Colonic mucosa (tissue), 4 donors: ENCODE measurements around the gene M1AP. TPM values are rescaled to one million over a fixed set of nuclear protein-coding genes. Genes with fewer than 3 reads are reported as not detected.

Source experiments
- DNase-seq: peaks from one replicate; pipeline ENCODE4 v3.0.0-alpha.2; 2020
- H3K27ac ChIP-seq: fragments of 200-600 bp; one replicate; pipeline ENCODE4 v1.8.0; 2021
- H3K27me3 ChIP-seq: fragments of 200-600 bp; one replicate; pipeline ENCODE4 v1.8.0; 2021
- H3K36me3 ChIP-seq: fragments of 200-600 bp; one replicate; pipeline ENCODE4 v1.8.0; 2021
- H3K4me1 ChIP-seq: fragments of 200-600 bp; one replicate; pipeline ENCODE4 v1.8.0; 2021; ENCODE audit warnings: mild to moderate bottlenecking
- H3K4me3 ChIP-seq: fragments of 200-600 bp; one replicate; pipeline ENCODE4 v1.8.0; 2021
- H3K9ac ChIP-seq, 2 donors: one replicate each; pipeline ENCODE4 v1.7.0; 2013; ENCODE audit warnings: control low read depth in 2 of 2, low read depth in 2 of 2, low read length in 2 of 2
- H3K9me3 ChIP-seq: fragments of 200-600 bp; one replicate; pipeline ENCODE4 v1.8.0; 2021
- CTCF ChIP-seq: fragments of 200-600 bp; IDR thresholded peaks from one replicate; pipeline ENCODE4 v1.8.0; 2022; ENCODE audit warnings: antibody characterized with exemption, mild to moderate bottlenecking
- intact Hi-C: fragments of 100-400 bp; cut with DNase I; formaldehyde crosslinking; loops from one replicate; pipeline ENCODE4 v1.14.1; 2022
- total RNA-seq, 2 donors: library from RNA; stranded (reverse); fragmentation: NEBNext Ultra II Directional in 1 of 2; extraction: Animal tissue kit (Norgen Biotek cat#: 25700) in 1 of 2; gene quantifications; one replicate each; pipeline ENCODE4 v1.2.1, GENCODE V29; 2021
- donor health status: healthy.
- donor health status: DM: no; HTN: no; CAD: no.
- donor health status: DM: no; HTN: no; CAD: no.

Gene M1AP
- total RNA-seq, 2 donors from 2014 or later: 0.35 TPM; not detected in 1

- Histone ChIP-seq H3K9me3 (no peaks in the 10 kb centered on the region), H3K4me1 (peaks cover 4% of the 10 kb centered on the region), H3K27me3 (no peaks in the 10 kb centered on the region), H3K4me3 (no peak overlapping the region), H3K9ac (no peak overlapping the region), H3K27ac (no peak overlapping the region), H3K36me3 (no peaks in the 10 kb centered on the region)
- TF ChIP-seq CTCF: no peak
- intact Hi-C loops: no loop called here
- no peak for DNase-seq
Measured at GRCh38 chr2:74685408-74685807, 37.3 kb upstream of the M1AP start.

- no peaks in the 10 kb centered on the region for H3K27me3 ChIP-seq
- no peaks in the 10 kb centered on the region for H3K9me3 ChIP-seq
- H3K4me3 ChIP-seq: no peak overlapping the region
- no peak for TF ChIP-seq CTCF
- DNase-seq: no peak
- H3K36me3 ChIP-seq: no peaks in the 10 kb centered on the region
- intact Hi-C loops: no loop called here
- H3K27ac ChIP-seq: no peak overlapping the region
- H3K4me1 ChIP-seq: no peaks in the 10 kb centered on the region
- H3K9ac ChIP-seq: no peak overlapping the region
Measured at GRCh38 chr2:74682501-74682900, 34.4 kb upstream of the M1AP start.

- no peak overlapping the region for H3K27ac ChIP-seq
- DNase-seq: no peak
- H3K9ac ChIP-seq: no peak overlapping the region
- intact Hi-C loops: no loop called here
- H3K36me3 ChIP-seq: no peaks in the 10 kb centered on the region
- H3K9me3 ChIP-seq: no peaks in the 10 kb centered on the region
- TF ChIP-seq CTCF: no peak
- H3K27me3 ChIP-seq: no peaks in the 10 kb centered on the region
- no peak overlapping the region for H3K4me3 ChIP-seq
- H3K4me1 ChIP-seq: no peaks in the 10 kb centered on the region
Measured at GRCh38 chr2:74679615-74680014, 31.5 kb upstream of the M1AP start.

- no peaks in the 10 kb centered on the region for H3K36me3 ChIP-seq
- intact Hi-C loops: no loop called here
- TF ChIP-seq CTCF: no peak
Measured at GRCh38 chr2:74676331-74676730, 28.2 kb upstream of the M1AP start.

GRCh38 chr2:74675090-74675489 lies 27.0 kb upstream of the M1AP start:
- Histone ChIP-seq H3K27ac (no peak overlapping the region), H3K27me3 (no peaks in the 10 kb centered on the region), H3K9ac (no peak overlapping the region), H3K9me3 (no peaks in the 10 kb centered on the region), H3K4me3 (no peak overlapping the region), H3K4me1 (no peaks in the 10 kb centered on the region), H3K36me3 (no peaks in the 10 kb centered on the region)
- intact Hi-C loops: no loop called here
- no peak for TF ChIP-seq CTCF
- DNase-seq: no peak

More at GRCh38 chr2:74676331-74676730, 28.2 kb upstream of the M1AP start:
- Histone ChIP-seq H3K27ac (no peak overlapping the region), H3K27me3 (no peaks in the 10 kb centered on the region), H3K9ac (no peak overlapping the region), H3K4me3 (no peak overlapping the region), H3K9me3 (no peaks in the 10 kb centered on the region), H3K4me1 (no peaks in the 10 kb centered on the region)
- no peak for DNase-seq
